WI38 (cell line): Measurements from ENCODE around the gene CBY2.

Experiments
- H3K4me3 ChIP-seq: 2 replicates; pipeline ENCODE4 v1.5.1; 2011; ENCODE audit warnings: low read depth, mild to moderate bottlenecking, control low read depth, low read length
- TF ChIP-seq, protein P1 (sequence below): IDR thresholded peaks from 2 replicates; pipeline ENCODE4 v1.5.1; 2012; ENCODE audit warnings: low read depth, mild to moderate bottlenecking, control low read depth, low read length

CBY2 gene

GRCh38 chr13:45713106-45713690 lies 11.1 kb downstream of the CBY2 start:
- no peak overlapping the region for H3K4me3 ChIP-seq

DNA sequence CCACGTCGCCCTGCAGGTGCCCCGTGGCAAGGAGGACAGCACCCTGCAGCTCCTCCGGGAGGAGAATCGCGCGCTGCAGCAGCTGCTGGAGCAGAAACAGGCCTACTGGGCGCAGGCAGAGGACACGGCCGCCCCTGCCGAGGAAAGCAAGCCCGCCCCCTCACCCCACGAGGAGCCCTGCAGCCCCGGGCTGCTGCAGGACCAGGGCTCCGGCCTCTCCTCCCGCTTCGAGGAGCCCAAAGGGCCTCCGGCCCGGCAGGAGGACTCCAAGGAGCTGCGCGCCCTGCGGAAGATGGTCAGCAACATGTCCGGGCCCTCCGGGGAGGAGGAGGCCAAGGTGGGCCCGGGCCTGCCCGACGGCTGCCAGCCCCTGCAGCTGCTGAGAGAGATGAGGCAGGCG lies 11.6 kb downstream of the CBY2 start:
- TF ChIP-seq, protein P1, sequence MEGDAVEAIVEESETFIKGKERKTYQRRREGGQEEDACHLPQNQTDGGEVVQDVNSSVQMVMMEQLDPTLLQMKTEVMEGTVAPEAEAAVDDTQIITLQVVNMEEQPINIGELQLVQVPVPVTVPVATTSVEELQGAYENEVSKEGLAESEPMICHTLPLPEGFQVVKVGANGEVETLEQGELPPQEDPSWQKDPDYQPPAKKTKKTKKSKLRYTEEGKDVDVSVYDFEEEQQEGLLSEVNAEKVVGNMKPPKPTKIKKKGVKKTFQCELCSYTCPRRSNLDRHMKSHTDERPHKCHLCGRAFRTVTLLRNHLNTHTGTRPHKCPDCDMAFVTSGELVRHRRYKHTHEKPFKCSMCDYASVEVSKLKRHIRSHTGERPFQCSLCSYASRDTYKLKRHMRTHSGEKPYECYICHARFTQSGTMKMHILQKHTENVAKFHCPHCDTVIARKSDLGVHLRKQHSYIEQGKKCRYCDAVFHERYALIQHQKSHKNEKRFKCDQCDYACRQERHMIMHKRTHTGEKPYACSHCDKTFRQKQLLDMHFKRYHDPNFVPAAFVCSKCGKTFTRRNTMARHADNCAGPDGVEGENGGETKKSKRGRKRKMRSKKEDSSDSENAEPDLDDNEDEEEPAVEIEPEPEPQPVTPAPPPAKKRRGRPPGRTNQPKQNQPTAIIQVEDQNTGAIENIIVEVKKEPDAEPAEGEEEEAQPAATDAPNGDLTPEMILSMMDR = no peak
- no peak overlapping the region for H3K4me3 ChIP-seq

More at GRCh38 chr13:45713106-45713690, 11.1 kb downstream of the CBY2 start:
- TF ChIP-seq, protein P1 = no peak

DNA sequence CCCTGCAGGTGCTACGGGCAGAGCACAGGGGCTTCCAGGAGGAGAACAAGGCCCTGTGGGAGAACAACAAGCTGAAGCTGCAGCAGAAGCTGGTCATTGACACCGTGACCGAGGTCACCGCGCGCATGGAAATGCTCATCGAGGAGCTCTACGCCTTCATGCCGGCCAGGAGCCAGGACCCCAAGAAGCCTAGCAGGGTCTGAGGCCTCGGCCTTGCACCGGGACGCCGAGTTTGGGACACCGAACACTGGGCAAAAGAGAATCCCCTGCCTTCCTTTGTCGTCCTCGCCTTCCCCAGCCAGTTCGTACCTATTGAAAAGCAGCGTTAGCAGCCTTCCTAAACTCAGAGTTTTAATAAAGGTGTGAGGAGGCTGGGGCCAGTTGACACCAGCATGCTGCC lies 12.1 kb downstream of the CBY2 start:
- TF ChIP-seq, protein P1 = no peak

GRCh38 chr13:45715351-45715750 lies 13.2 kb downstream of the CBY2 start:
- TF ChIP-seq, protein P1 = no peak

More for the DNA sequence above, 12.1 kb downstream of the CBY2 start:
- H3K4me3 ChIP-seq = no peak overlapping the region

DNA sequence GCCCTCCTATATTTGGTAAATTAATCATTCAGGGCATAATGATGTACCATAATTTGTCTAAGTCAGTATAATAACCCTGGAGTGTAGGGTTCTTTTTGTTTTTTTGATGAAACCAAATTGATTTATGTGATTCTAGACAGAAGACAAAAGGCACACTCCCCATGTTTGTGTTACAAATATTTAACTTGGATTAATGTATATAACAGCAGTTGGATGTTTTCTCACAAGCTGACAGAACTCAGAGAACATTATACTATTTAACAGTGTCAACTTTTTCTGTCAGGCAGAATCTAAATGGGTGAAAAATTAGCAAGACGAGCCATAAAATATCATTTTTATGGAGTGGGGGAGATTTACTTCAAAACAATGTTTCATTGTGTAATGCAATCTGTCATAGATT lies 15.2 kb downstream of the CBY2 start:
- H3K4me3 ChIP-seq = no peak overlapping the region
- TF ChIP-seq, protein P1 = no peak

More at GRCh38 chr13:45715351-45715750, 13.2 kb downstream of the CBY2 start:
- H3K4me3 ChIP-seq = no peak overlapping the region

DNA sequence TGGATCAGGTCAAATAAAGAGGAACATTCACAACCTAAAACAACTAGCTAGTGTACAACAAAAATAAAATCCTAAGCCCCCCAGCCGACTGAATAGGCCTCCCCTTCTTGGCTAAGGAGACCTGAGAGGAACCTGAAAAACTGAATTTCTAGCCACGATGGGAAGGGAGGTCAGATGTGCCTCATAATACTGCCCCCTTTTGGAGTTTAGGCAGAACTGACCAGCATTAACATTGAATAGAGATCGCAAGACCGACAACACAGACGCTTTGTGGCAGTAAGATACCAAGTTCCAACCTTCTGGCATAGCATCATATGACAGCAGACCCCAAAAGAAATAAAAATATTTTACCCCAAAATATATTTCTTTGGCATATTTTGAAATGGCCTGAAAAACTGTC lies 15.9 kb downstream of the CBY2 start:
- TF ChIP-seq, protein P1 = peak; percentile 56
- H3K4me3 ChIP-seq = no peak overlapping the region

- TF ChIP-seq, protein P1 = no peak
- no peak overlapping the region for H3K4me3 ChIP-seq
Measured at GRCh38 chr13:45718992-45719391, 16.9 kb downstream of the CBY2 start.
